Measurements from ENCODE around the gene PRKCA.

The PRKCA gene

DNA sequence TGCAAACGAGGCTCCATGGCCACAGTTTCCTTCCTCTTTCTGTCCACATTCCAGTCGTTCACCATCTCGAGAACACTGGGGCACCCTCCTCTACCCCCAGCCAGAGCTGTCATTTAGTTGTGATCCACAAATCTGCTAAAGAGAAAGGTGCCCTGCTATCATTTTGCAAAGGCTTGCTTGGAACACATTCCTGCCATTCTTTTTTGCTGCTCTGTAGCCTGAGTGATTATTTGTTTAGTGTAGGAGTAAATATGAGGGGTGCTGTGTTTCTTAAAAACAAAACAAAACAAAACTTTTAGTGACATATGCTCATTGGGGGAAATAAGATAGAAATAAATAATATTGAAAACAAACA, 166.7 kb downstream of the PRKCA start:
- H3K27me3 ChIP-seq (ENCODE audit: control insufficient read depth, low read length), result no peaks in the 10 kb centered on the region
- H3K79me2 ChIP-seq (ENCODE audit: control insufficient read depth, low read length), result no peaks in the 10 kb centered on the region
- TF ChIP-seq EZH2phosphoT487 (IDR thresholded peaks at IDR 0.05; ENCODE audit: borderline replicate concordance, low read length), result no peak
- TF ChIP-seq, protein P1, sequence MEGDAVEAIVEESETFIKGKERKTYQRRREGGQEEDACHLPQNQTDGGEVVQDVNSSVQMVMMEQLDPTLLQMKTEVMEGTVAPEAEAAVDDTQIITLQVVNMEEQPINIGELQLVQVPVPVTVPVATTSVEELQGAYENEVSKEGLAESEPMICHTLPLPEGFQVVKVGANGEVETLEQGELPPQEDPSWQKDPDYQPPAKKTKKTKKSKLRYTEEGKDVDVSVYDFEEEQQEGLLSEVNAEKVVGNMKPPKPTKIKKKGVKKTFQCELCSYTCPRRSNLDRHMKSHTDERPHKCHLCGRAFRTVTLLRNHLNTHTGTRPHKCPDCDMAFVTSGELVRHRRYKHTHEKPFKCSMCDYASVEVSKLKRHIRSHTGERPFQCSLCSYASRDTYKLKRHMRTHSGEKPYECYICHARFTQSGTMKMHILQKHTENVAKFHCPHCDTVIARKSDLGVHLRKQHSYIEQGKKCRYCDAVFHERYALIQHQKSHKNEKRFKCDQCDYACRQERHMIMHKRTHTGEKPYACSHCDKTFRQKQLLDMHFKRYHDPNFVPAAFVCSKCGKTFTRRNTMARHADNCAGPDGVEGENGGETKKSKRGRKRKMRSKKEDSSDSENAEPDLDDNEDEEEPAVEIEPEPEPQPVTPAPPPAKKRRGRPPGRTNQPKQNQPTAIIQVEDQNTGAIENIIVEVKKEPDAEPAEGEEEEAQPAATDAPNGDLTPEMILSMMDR (IDR thresholded peaks at IDR 0.05; ENCODE audit: low read depth, low read length, poor library complexity, severe bottlenecking), result no peak

DNA sequence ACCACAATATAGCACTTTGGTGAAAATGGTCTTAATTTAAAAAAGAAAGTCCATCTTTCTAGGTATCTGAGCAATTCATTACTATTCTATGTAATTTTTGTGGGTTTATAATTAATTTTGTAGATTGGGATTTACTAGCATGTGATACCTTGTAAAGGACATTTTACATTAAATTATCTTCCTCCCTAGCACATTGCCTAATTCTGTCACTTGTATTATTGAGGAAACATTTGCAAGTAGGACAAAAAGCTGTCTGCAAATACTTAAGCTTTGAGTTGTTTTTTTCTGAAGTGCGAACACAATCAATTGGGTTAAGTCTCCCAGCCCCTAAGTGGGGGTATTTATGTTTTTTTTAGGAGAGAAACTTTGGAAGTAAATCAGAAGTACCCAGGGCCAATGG, 167.0 kb downstream of the PRKCA start:
- no peaks in the 10 kb centered on the region for H4K20me1 ChIP-seq (ENCODE audit: control insufficient read depth, insufficient read depth, low read depth, low read length)
- no peak for TF ChIP-seq EZH2phosphoT487 (IDR thresholded peaks at IDR 0.05; ENCODE audit: borderline replicate concordance, low read length)
- TF ChIP-seq, protein P1 (IDR thresholded peaks at IDR 0.05; ENCODE audit: low read depth, low read length, poor library complexity, severe bottlenecking), result no peak
- H3K27ac ChIP-seq (ENCODE audit: low read depth, low read length), result no peak overlapping the region
- no peaks in the 10 kb centered on the region for H3K9me2 ChIP-seq (replicated peaks; ENCODE audit: control insufficient read depth, low read length)
- H3K4me2 ChIP-seq (ENCODE audit: low read length), result 0 out of 2 replicates have a peak overlapping the region, but pooled peaks have one; percentile 11
- H3K36me3 ChIP-seq (ENCODE audit: control insufficient read depth, low read length), result no peaks in the 10 kb centered on the region
- H3K79me2 ChIP-seq (ENCODE audit: control insufficient read depth, low read length), result no peaks in the 10 kb centered on the region
- no peaks in the 10 kb centered on the region for H3K27me3 ChIP-seq (ENCODE audit: control insufficient read depth, low read length)
- H3K9me3 ChIP-seq (ENCODE audit: control insufficient read depth, insufficient read depth, low read length), result no peaks in the 10 kb centered on the region
- H3F3A ChIP-seq (ENCODE audit: control insufficient read depth, insufficient read depth), result no peaks in the 10 kb centered on the region
- H3K4me1 ChIP-seq (ENCODE audit: control insufficient read depth, low read length), result peaks cover 38% of the 10 kb centered on the region
- H3K4me3 ChIP-seq (ENCODE audit: low read length), result no peak overlapping the region

More for the DNA sequence above, 166.7 kb downstream of the PRKCA start:
- no peaks in the 10 kb centered on the region for H3K9me3 ChIP-seq (ENCODE audit: control insufficient read depth, insufficient read depth, low read length)
- H3K4me3 ChIP-seq (ENCODE audit: low read length), result no peak overlapping the region
- no peaks in the 10 kb centered on the region for H3K36me3 ChIP-seq (ENCODE audit: control insufficient read depth, low read length)
- no peaks in the 10 kb centered on the region for H3K9me2 ChIP-seq (replicated peaks; ENCODE audit: control insufficient read depth, low read length)
- H3K4me2 ChIP-seq (ENCODE audit: low read length), result peak overlapping the region; percentile 39
- H4K20me1 ChIP-seq (ENCODE audit: control insufficient read depth, insufficient read depth, low read depth, low read length), result no peaks in the 10 kb centered on the region
- H3K27ac ChIP-seq (ENCODE audit: low read depth, low read length), result no peak overlapping the region
- no peaks in the 10 kb centered on the region for H3F3A ChIP-seq (ENCODE audit: control insufficient read depth, insufficient read depth)
- H3K4me1 ChIP-seq (ENCODE audit: control insufficient read depth, low read length), result peaks cover 38% of the 10 kb centered on the region

DNA sequence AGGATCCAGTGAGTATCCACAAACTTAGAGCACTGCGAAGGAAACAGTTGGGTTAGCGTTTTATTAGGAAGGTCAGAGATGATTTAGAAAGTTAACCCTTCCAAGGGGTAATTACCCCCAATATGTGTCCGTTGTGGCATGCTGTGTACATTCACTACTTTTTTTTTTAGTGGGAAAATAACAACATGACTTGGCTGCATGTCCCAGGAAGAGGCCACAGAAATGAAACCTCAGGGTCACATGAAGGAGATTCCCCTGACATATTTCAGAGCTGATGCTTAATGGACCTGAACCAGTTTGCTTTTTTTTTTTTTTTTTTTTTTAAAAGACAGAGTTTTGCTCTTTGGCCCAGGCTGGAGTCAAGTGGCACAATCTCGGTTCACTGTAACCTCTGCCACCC, 167.5 kb downstream of the PRKCA start:
- H3K9me2 ChIP-seq (replicated peaks; ENCODE audit: control insufficient read depth, low read length), result no peaks in the 10 kb centered on the region
- H3K4me1 ChIP-seq (ENCODE audit: control insufficient read depth, low read length), result peaks cover 38% of the 10 kb centered on the region
- H3K36me3 ChIP-seq (ENCODE audit: control insufficient read depth, low read length), result no peaks in the 10 kb centered on the region
- H3K9me3 ChIP-seq (ENCODE audit: control insufficient read depth, insufficient read depth, low read length), result no peaks in the 10 kb centered on the region
- H3K4me3 ChIP-seq (ENCODE audit: low read length), result no peak overlapping the region
- no peaks in the 10 kb centered on the region for H3K79me2 ChIP-seq (ENCODE audit: control insufficient read depth, low read length)
- no peaks in the 10 kb centered on the region for H3K27me3 ChIP-seq (ENCODE audit: control insufficient read depth, low read length)
- H3K27ac ChIP-seq (ENCODE audit: low read depth, low read length), result no peak overlapping the region
- no peaks in the 10 kb centered on the region for H4K20me1 ChIP-seq (ENCODE audit: control insufficient read depth, insufficient read depth, low read depth, low read length)
- TF ChIP-seq, protein P1 (IDR thresholded peaks at IDR 0.05; ENCODE audit: low read depth, low read length, poor library complexity, severe bottlenecking), result no peak
- no peak for TF ChIP-seq EZH2phosphoT487 (IDR thresholded peaks at IDR 0.05; ENCODE audit: borderline replicate concordance, low read length)
- 0 out of 2 replicates have a peak overlapping the region, but pooled peaks have one; percentile 11 for H3K4me2 ChIP-seq (ENCODE audit: low read length)
- no peaks in the 10 kb centered on the region for H3F3A ChIP-seq (ENCODE audit: control insufficient read depth, insufficient read depth)

Data from DOHH2 (cell line).